ENCODE data around the gene PRPSAP2. TPM values are rescaled to one million over a fixed set of nuclear protein-coding genes. Genes with fewer than 3 reads are reported as not detected.

The PRPSAP2 gene
- total RNA-seq, 1 donor from 2014 or later, result 51.9 TPM

Small RNA genes lying within 50 kb of the gene (small RNA-seq; reads per million reads assigned to genes)
- gene RF00324 (ENCODE audit: low replicate concordance), result not detected

Other genes starting within 250 kb of the PRPSAP2 start
- gene TBC1D28, start 213.7 kb upstream of the PRPSAP2 start, total RNA-seq, result not detected
- 5.2 TPM for gene FOXO3B, start 175.8 kb upstream of the PRPSAP2 start, total RNA-seq
- gene FBXW10, start 114.1 kb upstream of the PRPSAP2 start, total RNA-seq, result 0.49 TPM
- 38.3 TPM for gene TVP23B, start 76.9 kb upstream of the PRPSAP2 start, total RNA-seq
- gene SLC5A10, start 94.0 kb downstream of the PRPSAP2 start, total RNA-seq, result 0.20 TPM
- gene FAM83G, start 146.6 kb downstream of the PRPSAP2 start, total RNA-seq, result 24.2 TPM
- gene GRAP, start 188.8 kb downstream of the PRPSAP2 start, total RNA-seq, result 2.2 TPM